SU-DHL-6 (cell line): Measurements from ENCODE around the gene AP2A2.

Experiments used
- H2AFZ ChIP-seq: fragments of 200-600 bp; sonication (generic); 2 replicates; pipeline ENCODE4 v1.6.1; 2014; ENCODE audit warnings: low read depth, mild to moderate bottlenecking, moderate library complexity, mixed read lengths, antibody characterized with exemption, low read length; ENCODE audit not compliant: severe bottlenecking
- H3F3A ChIP-seq: fragments of 200-600 bp; shearing (Covaris generic); 2 replicates; pipeline ENCODE4 v1.6.0; 2016; ENCODE audit warnings: antibody characterized with exemption, mild to moderate bottlenecking; ENCODE audit not compliant: insufficient read depth
- H3K27ac ChIP-seq: fragments of 200-600 bp; sonication (generic); 2 replicates; pipeline ENCODE4 v1.5.1; 2016; ENCODE audit warnings: low read depth, mild to moderate bottlenecking, low read length, moderate library complexity, mixed read lengths
- H3K27me3 ChIP-seq: fragments of 200-600 bp; sonication (generic), shearing (Covaris generic); 2 replicates; pipeline ENCODE4 v1.6.0; 2014; ENCODE audit warnings: mild to moderate bottlenecking, low read length
- H3K36me3 ChIP-seq: fragments of 200-600 bp; sonication (generic); 2 replicates; pipeline ENCODE4 v1.6.1; 2014; ENCODE audit warnings: mild to moderate bottlenecking, low read length, mixed read lengths
- H3K4me2 ChIP-seq: fragments of 300-600, 200-600 bp; shearing (Covaris generic), sonication (generic); 2 replicates; pipeline ENCODE4 v1.6.0; 2014; ENCODE audit warnings: low read length, low read depth, mild to moderate bottlenecking; ENCODE audit not compliant: poor library complexity, severe bottlenecking
- H3K4me3 ChIP-seq: fragments of 200-600 bp; sonication (generic); 2 replicates; pipeline ENCODE4 v1.5.1; 2014; ENCODE audit warnings: antibody characterized with exemption, low read length, mild to moderate bottlenecking, mixed read lengths; ENCODE audit not compliant: insufficient read depth, poor library complexity, severe bottlenecking
- H3K79me2 ChIP-seq: fragments of 200-600 bp; sonication (generic); 2 replicates; pipeline ENCODE4 v1.6.1; 2014; ENCODE audit warnings: mild to moderate bottlenecking, low read length, moderate library complexity; ENCODE audit not compliant: insufficient read depth
- H3K9ac ChIP-seq: fragments of 200-600 bp; sonication (generic); 2 replicates; pipeline ENCODE4 v1.7.0; 2014; ENCODE audit warnings: mild to moderate bottlenecking, low read length
- H3K9me2 ChIP-seq: fragments of 200-600 bp; sonication (generic); replicated peaks from 2 replicates; pipeline ENCODE4 v1.6.1; 2014; ENCODE audit warnings: low read length; ENCODE audit not compliant: insufficient read depth
- H3K9me3 ChIP-seq: fragments of 200-600 bp; sonication (generic); 2 replicates; pipeline ENCODE4 v1.6.1; 2014; ENCODE audit warnings: low read length, mixed read lengths; ENCODE audit not compliant: insufficient read depth
- H4K20me1 ChIP-seq: fragments of 200-600 bp; sonication (generic); 2 replicates; pipeline ENCODE4 v1.6.1; 2014; ENCODE audit warnings: low read depth, mild to moderate bottlenecking, antibody characterized with exemption, low read length, moderate library complexity, mixed read lengths
- EZH2phosphoT487 ChIP-seq: fragments of 200-600 bp; sonication (generic), shearing (Covaris generic); conservative IDR thresholded peaks from 2 replicates; pipeline ENCODE4 v1.6.1; 2018; ENCODE audit warnings: mild to moderate bottlenecking, antibody characterized with exemption, low read length, moderate library complexity, mixed read lengths
- TF ChIP-seq, protein P1 (sequence below): fragments of 200-600 bp; sonication (generic); IDR thresholded peaks from one replicate; pipeline ENCODE4 v1.5.1; 2017; ENCODE audit warnings: antibody characterized with exemption, mild to moderate bottlenecking, low read length, moderate library complexity; ENCODE audit not compliant: insufficient read depth, poor library complexity, severe bottlenecking

AP2A2 gene

DNA sequence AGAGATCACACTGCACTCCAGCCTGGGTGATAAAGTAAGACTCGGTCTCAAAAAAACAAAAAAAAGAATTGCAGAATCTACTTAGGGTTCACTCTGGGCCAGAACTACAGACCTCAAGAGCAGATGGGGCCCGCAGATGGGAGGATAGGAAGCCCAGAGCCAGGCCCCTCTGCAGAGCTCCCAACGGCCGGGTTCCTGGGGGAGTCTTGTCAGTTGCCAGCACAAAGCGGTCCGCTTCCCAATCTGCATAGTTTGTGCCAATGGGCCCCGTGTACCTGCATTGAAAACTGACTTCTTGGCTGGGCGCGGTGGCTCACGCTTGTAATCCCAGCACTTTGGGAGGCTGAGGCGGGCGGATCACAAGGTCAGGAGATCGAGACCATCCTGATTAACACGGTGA lies 13.4 kb upstream of the AP2A2 start:
- H2AFZ ChIP-seq = no peak overlapping the region
- TF ChIP-seq EZH2phosphoT487 = no peak
- TF ChIP-seq, protein P1, sequence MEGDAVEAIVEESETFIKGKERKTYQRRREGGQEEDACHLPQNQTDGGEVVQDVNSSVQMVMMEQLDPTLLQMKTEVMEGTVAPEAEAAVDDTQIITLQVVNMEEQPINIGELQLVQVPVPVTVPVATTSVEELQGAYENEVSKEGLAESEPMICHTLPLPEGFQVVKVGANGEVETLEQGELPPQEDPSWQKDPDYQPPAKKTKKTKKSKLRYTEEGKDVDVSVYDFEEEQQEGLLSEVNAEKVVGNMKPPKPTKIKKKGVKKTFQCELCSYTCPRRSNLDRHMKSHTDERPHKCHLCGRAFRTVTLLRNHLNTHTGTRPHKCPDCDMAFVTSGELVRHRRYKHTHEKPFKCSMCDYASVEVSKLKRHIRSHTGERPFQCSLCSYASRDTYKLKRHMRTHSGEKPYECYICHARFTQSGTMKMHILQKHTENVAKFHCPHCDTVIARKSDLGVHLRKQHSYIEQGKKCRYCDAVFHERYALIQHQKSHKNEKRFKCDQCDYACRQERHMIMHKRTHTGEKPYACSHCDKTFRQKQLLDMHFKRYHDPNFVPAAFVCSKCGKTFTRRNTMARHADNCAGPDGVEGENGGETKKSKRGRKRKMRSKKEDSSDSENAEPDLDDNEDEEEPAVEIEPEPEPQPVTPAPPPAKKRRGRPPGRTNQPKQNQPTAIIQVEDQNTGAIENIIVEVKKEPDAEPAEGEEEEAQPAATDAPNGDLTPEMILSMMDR = no peak
- no peaks in the 10 kb centered on the region for H3K9me2 ChIP-seq
- no peak overlapping the region for H3K27ac ChIP-seq
- H4K20me1 ChIP-seq = no peaks in the 10 kb centered on the region; the same call in 1 of the 2 replicates
- no peak overlapping the region for H3K4me3 ChIP-seq
- no peaks in the 10 kb centered on the region for H3K9me3 ChIP-seq
- no peak overlapping the region for H3K4me2 ChIP-seq
- H3F3A ChIP-seq = no peaks in the 10 kb centered on the region
- H3K9ac ChIP-seq = no peak overlapping the region
- no peaks in the 10 kb centered on the region for H3K27me3 ChIP-seq
- peaks cover 29% of the 10 kb centered on the region for H3K79me2 ChIP-seq
- no peaks in the 10 kb centered on the region for H3K36me3 ChIP-seq

DNA sequence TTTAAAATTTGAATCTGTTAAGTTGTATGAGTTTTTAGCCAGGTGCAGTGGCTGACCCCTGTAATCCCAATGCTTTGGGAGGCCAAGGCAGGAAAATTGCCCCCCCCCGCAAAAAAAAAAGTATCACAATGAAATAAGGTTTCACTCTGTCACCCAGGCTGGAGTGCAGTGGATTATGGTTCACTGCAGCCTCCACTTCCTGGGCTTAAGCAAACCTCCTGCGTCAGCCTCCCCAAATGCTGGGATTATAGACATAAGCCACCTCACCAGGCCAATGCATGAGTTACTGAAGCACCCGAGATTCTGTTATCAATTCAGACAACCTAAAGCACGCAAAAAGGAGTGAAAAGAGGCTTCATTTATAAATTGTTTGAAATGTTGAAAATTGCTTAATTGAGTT lies 12.6 kb upstream of the AP2A2 start:
- no peak overlapping the region for H3K4me3 ChIP-seq
- no peaks in the 10 kb centered on the region for H3F3A ChIP-seq
- H3K4me2 ChIP-seq = no peak overlapping the region
- H3K36me3 ChIP-seq = no peaks in the 10 kb centered on the region
- H3K27me3 ChIP-seq = no peaks in the 10 kb centered on the region
- H3K9me2 ChIP-seq = no peaks in the 10 kb centered on the region
- no peak for TF ChIP-seq EZH2phosphoT487
- TF ChIP-seq, protein P1 = no peak
- no peak overlapping the region for H3K9ac ChIP-seq
- no peaks in the 10 kb centered on the region; the same call in 1 of the 2 replicates for H4K20me1 ChIP-seq
- H3K79me2 ChIP-seq = peaks cover 22% of the 10 kb centered on the region
- no peak overlapping the region for H3K27ac ChIP-seq
- no peak overlapping the region for H2AFZ ChIP-seq
- no peaks in the 10 kb centered on the region for H3K9me3 ChIP-seq

DNA sequence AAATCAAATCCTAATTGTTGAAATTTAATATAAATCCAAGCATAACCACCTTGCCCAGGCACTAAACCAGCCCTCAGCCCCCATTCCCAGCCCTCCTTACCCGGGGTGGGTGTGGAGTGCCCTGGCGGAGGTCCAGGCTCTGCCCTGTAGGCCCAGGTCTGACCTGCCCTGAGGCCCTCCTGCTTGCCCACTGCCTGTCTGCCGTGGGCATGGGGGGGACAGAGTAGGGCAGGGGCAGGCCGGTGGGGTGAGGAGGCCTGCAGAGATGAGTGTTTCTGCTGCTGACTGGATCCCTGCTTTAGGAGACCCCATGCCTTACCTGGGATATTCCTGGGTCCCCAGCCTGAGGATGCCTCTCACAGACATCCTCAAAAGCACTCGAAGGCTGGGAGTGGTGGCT lies 11.5 kb upstream of the AP2A2 start:
- Histone ChIP-seq H3K9ac (no peak overlapping the region), H3K4me2 (no peak overlapping the region), H3K4me3 (no peak overlapping the region), H2AFZ (no peak overlapping the region), H3K79me2 (peaks cover 14% of the 10 kb centered on the region), H4K20me1 (no peaks in the 10 kb centered on the region), H3K9me3 (no peaks in the 10 kb centered on the region), H3F3A (no peaks in the 10 kb centered on the region), H3K27me3 (no peaks in the 10 kb centered on the region), H3K27ac (no peak overlapping the region), H3K9me2 (no peaks in the 10 kb centered on the region), H3K36me3 (no peaks in the 10 kb centered on the region)
- TF ChIP-seq, protein P1 = no peak
- no peak for TF ChIP-seq EZH2phosphoT487
